NCI-H510A (cell line): Measurements from ENCODE around the gene CREB5.

Experiments
- DNase-seq: peaks from one replicate; lab custom pipeline; 2025; lab: John Stamatoyannopoulos, UW

The CREB5 gene

DNA sequence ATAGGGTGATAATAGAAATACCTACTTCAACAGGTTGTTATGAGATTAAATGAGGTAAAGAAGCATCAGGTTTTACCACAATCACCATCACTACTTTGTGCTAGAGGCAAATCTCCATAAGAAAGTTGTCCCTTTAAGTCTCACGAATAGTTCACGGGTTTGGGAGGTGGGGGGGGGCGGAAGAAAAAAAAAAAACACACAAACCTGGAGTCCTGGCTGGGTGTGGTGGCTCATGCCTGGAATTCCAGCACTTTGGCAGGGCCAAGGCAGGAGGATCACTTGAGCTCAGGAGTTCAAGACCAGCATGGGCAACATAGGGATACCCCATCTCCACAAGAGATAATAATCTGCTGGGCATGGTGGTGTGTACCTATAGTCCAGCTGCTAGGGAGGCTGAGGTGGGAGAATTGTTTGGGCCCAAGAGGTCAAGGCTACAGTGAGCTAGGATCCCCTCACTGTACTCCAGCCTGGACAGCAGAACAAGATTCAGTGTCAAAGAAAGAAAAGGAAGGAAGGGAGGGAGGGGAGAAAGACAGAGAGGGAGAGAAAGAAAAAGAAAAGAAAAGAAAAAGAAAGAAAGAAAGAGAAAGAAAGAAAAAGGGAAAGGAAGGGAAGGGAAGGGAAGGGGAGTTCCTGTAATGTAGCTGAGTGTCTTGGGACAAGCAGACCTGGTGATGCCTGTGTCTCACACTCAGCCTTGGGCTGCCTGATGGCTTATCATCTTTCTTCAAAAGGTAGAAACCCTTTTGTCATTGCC, 231.4 kb downstream of the CREB5 start:
- no peak for DNase-seq

DNA sequence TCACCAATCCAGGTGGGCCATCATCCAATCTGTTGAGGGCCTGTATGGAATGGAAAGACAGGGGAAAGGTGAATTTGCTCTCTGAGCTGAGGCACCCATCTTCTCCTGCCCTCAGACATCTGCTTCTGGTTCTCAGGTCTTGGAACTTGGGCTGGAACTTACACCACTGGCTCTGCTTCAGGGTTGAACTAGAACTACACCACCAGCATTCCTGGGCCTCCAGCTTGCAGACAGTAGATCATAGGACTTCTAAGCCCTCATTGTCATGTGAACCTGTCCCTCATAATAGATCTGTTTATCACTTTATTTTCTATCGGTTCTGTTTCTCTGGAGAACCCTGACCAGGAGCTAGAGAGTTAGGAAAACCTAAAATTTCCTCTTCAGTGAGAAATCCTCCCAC, 233.5 kb downstream of the CREB5 start:
- no peak for DNase-seq

DNA sequence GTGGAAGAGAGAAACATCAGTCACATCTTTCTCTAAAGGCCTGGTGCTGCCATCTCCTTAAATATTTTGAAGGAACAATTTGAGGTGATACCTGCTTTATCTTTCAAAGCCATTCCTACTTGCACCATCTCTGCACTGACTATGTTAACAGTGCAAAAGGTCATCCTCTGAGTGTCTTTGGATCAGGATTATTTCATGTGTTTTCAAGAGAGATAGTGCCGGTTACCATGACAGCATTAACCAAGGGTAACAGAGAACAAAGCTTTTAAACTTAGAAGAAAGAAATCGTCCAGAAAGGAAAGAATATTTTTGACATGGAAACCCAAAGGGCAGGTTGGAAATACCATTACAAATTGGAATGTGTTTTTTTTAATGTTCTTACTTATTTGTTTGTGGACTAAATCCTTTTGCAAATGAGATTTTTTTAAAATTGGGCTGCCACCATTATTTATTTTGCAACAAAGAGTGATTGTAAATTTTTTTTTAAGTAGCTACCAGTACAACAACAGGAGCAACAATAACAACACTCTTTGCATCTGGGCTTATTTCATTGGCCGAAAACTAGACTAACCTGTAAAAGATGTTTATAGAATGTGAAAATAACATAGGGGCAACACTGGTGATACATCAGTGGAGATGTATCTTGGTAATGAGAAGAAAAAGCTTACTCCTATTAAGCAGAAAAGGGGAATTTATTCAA, 234.2 kb downstream of the CREB5 start:
- no peak for DNase-seq

DNA sequence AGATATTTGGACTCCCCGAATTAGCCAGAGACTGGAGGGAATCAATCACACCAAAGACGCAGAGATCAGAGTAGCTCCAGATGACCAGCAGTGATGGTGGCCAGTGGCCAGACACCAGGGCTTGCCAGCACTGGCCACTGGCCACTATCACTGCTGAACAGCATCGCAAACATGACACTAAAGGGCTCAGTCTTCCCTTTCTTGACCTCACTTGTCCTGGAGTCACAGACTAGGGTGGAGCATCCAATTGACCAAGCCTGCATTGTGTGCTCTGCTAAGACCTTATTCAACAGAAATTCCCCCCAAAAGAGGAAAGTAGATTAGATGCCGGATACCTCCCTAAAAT, 234.7 kb downstream of the CREB5 start:
- no peak for DNase-seq

DNA sequence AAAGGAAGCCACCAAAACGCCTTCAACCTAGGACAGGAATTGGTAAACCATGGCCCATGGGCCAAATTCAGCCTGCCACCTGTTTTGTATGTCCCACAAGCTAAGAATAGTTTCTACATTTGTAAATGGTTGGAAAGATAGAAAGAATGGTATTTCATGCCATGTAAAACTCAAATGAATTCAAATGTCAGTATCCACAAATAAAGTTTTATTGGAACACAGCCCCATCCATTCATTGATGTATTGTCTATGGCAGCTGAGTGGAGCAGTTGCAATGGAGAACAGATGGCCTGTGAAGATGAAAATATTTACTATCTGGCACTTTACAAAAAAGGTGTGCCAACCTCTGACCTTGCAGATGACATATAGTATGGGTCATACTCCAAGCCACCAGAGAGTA, 236.9 kb downstream of the CREB5 start:
- DNase-seq: no peak

DNA sequence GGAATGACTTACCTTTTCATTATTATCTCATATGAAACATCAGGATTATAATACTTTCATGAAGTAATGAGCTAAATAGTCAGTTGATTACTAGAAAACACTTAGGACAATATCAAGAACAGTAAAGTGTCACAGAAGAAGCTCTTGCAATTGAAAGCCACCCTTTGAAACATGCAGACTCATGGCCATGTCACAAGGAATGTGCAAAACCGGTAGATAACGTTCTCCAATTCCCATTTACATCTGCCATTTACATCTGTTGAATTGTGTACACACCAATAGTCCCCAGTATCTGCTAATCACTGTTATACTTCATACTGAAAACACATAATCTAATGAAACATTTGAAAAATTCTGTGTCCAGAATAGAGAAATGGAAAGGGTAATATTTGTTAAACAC, 237.5 kb downstream of the CREB5 start:
- DNase-seq: no peak

DNA sequence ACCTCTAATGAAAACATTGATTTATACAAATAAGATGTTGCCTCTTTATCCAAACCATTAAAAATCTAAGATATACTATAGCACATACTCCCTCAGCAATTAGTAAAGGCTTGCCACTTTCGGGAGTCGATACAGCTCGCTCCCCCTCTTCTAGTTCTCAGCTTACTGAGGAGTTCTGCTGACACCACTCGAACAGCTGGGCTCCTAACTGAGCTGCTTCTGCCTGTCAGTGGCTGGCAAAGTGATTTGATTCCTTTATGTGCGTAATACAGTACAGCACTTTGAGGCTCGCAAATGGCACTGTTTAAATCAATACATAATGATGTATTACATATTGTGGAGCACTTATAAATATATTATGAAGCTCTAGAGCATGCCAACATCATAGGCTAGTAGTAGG, 241.8 kb downstream of the CREB5 start:
- DNase-seq: no peak

DNA sequence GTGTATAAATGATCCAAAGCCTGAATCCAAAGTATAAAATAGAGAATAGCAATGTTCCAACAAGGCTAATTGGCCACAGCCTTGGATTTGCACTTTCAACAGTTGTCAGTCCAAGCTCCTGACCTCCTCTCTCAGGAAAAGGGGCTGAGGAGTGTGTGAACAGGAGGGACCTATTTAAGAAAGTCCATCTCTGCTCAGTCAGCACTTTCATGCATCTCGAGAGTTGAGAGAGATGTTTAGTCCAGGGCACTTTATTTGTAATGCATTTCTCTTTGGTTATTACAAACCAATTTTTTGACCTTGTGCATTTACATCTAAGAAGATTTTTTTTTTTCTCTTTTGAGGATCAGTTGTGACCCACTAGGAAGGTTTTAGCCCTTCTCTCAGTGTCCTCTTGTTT, 244.2 kb downstream of the CREB5 start:
- no peak for DNase-seq

DNA sequence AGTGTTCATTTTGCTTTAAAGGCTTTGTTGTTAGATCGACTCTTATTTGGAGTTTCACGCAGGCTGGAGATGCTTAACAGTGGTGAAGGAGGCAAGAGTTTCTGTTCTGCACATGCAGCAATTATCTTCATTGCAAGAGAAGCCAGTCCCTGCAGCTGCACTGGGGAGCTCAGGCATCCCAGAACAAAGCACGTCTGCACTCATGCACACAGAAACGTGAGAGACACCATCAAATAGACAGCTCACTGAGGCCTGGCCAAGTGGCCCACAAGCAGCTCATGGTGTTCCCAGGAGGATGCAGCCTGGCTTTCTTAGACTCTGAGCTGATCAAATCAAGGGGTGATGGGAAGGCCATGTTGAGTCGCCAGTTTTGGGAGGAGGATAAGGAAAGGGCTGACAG, 246.1 kb downstream of the CREB5 start:
- DNase-seq: no peak

DNA sequence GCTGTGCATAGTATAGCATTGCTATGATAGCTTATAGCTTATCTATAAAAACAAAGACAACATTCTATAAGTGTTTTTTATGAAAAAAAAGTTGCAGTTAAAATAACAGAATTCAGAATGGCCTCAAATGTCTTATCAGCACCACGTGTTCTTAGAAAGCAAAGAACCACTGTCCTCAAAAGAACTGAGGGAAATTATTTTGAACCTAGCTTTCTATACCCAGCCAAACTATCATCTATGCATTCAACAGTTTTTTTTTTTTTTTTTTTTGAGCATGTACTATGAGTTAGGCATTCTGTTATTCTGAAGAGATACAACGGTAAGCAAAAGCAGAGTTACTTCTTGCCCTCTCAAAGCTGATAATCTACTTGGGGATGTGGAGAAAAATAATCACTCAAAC, 247.8 kb downstream of the CREB5 start:
- DNase-seq: no peak

DNA sequence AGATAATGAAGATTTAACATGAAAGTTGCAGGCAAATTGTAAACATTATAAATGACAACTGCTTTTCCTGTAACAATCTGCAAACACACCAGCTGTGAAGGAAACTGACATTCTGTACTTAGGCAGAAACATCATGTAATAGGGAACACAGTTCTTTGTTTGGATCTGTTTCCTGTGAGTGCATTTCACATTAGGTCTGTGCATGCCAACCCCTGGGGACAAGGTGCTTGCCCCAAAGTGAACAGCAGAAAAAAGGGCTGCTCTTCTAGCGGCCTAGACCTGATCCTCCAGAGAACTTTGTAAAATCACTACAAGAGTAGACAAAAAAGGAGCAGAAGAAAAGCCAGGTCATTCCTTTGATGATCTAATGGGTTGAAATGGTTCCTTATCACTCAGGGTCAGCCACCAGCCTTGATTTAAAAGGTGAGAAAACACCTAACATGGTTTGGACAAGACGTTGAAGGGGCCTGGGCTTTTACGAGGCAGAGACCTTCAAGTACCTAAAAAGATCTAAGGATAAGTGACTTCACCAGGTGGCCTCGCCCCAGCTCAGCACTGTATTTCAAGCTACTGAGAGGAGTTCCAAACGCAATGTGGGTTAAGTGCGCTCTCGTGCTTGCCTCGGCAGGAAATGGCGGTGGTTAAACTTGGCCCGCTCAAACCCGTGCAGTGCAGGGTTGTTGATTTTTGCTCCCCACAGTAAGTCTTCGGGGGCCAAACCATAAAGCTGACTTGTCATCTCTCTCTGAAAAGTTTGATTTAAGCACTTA, 249.7 kb downstream of the CREB5 start:
- DNase-seq: no peak

DNA sequence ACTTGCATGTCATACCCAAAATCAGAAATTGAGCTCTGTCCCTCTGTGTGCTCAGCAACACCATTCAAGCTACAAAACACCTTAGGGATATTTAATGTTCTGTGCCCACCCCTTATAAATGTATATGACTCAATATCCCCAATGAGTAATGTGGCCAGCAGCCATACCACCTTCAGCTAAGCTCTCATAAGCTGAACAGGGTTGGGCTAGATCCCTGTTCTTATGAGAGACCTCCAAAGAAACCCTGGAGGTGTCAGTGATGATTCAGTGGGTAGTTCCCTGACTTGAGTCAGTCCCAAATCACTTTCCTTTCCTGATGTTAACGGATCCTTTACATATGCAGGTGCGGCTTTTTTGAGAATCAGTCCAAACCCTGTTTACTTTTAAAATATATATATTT, 253.8 kb downstream of the CREB5 start:
- no peak for DNase-seq

DNA sequence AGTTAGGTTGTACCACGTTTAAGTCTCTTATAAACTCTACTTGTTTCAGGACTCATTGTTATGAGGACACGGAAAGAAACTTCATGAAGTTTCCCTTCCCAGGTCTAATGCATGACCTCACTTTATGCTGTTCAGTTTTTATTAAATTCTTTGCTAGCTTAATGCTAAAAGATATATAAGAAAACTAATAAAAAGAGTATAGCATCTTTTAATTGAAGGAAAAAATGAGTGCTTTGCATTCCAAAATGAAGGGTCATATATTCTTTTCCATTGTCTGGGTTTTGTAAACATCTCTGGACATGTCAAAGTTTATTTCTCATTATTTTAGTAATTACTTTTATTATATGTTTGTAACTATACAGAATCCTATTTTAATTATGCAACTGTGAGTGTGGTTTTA, 255.8 kb downstream of the CREB5 start:
- DNase-seq: no peak

DNA sequence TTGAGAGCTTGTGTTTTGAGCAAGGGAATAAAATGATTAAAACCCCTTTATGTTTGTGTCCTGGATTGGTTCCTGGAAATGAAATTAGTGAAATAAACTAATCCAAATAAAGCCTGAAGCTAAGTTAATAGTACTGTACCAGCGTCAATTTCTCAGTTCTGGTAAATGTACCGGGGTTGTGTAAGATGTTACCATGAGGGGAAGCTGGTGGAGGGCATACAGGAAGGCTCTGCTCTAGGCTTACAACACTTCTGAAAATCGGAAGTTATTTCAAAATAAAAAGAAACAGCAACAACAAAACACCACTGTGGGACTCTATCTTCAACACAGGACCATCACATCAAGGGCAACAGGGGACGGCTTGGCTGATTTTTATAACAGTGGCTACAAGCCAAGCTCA, 257.0 kb downstream of the CREB5 start:
- DNase-seq: no peak

DNA sequence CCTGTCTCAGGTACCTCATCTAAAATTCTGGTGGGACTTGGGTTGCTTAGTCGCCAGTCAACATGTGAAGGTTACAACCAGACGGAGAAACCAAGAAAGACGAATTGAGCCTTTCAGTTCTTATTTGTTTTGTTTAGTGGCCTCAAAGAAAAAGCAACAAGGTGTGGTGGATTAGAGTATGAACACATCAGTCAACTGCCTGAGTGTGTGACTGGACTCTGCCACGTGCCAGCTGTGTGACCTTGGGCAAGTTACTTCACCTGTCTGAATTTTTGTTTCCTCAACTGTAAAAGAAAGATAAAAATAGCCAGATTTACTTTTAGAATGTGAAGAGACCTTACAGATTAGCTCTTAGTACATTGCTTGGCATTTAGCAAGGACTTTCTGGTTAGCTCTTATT, 259.2 kb downstream of the CREB5 start:
- no peak for DNase-seq

DNA sequence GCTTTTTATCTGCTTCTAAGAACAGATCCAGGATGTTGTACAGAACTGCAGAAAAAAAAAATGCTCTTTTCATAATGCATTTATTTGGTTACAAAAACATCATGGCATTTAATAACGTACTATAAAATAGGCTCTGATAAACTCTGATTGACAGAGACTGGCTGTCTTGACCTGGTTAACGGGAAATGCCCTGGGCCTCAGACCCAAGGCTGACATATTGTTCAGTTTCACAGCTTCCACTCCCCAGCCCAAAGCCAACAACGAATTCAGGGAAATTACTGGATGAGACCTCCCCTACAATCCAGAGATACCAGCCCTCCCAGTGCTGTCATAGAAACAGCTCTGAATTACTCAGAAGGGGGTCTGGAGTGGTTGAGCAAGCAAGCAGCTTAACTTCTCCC, 260.1 kb downstream of the CREB5 start:
- no peak for DNase-seq

DNA sequence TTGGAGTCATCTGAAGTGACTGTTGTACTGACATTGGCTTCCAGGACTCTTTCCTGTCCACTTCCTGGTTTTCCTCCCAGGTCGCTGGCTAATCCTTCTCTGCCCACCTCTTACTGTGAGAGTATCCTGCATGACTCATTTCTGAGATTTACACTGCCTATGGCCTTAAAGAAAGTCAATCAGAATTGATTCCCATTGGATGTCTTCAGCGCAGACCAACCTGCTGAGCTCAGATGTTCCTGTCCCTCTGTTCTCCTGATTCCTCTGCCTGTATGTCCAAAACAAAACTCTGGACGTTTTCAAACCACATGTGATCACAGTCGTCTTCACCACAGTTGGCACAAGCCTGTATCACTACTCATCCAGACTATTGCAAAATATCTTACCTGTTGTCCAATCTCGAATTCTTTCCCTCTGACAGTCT, 262.1 kb downstream of the CREB5 start:
- DNase-seq: no peak

DNA sequence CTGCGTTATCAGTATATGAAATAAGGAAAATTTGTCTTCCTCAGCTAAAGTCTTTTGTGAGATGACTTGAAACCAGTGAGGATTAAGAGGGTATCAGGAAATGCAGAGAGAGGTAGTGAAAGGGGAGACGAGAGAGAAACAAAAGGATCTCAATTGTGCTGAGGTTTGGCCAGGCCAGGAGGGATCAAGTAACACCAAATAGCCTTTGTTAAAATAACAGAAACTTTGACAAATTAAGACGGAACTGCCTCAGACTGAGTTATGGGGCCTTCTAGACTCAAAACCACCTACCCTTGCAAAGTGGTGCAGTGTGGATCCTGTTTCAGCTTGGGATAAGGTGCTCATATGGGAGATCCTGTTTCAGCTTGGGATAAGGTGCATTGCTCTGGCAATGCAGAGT, 263.1 kb downstream of the CREB5 start:
- no peak for DNase-seq

DNA sequence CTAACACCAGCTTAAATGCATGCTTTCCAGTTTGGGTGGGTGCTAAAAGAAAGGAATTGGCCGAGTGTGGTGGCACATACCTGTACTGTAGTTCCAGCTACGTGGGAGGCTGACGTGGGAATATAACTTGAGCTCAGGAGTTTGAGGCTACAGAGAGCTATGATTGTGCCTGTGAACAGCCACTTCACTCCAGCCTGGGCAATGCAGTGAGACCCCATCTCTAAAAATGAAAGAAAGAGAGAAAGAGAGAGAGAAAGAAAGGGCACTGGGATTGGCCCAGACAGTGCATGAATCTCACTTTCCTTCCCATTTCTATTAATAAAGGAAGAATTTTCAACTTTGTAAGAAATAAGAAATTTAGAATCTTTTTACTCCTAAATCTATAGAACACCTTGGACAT, 265.4 kb downstream of the CREB5 start:
- no peak for DNase-seq

DNA sequence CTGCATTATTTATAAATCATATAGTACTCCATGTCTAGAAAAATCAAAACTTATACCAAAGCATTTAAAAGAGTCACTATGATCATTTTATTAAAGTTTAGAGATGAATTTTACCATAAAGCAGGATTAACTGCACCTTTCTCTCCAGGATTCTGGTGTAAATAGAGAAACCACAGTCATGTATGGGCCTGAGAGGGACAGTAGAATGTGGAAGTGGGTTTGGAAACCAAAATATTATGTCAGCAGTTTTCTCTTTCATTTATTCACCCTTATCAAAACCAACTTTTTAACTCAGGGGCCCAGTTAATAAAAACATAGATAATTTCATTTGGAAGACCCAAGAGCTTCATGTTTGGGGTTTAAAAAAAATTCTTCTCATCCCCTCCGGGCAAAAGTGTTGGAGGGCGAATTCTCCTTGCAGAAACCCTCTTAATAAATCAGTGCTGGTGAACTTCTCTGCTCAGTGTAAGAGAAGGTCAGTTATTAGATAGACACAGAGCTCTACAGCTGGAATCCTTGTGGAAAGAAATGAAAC, 266.2 kb downstream of the CREB5 start:
- no peak for DNase-seq

DNA sequence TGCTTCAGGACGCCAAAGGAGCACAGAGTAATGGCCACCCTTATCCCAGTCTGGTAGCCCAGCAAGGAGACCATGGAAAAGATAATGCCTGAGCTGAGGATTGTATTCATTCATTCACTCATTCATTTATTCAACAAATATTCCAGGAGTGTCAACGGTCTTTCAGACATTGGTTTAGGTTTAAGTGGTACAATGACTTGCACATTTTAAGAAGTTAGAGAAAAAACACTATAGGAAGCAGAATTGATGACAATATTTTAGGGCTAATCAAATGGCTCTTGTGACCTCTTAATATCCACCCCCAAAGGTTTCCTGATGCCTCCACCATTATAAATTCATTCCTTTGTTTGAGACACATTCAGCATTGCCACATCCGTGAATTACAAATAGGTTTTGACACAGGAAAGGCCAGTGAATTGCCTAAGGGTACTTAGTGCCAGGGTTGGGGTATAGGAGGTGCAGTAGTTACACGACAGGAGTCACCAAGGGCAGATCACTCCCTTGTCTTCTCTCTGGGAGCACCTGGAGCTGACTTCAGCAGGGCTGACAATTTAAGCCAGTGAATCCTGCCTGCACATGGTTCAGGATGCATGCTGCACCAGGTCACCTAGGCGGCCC, 269.5 kb downstream of the CREB5 start:
- DNase-seq: no peak

DNA sequence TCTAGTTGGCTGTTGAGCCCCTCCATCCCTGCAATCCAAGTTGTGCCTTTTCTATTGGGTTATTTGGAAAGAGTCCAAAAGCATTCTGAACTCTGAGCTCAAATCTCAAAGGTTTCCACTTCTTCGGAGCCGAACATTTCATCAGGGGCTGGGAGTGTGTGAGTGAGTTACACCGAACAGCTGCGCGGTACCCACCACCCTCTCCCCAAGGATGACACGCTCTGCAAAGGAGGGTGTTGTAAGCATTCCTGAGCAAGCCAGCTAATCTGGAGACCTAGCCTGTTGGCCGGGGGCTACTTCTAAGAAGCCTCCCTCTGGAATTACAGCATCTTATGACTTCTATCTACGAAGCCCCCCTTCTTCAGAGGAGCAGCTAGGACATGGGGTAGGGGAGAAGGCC, 270.5 kb downstream of the CREB5 start:
- DNase-seq: no peak
